GM19238 (cell line): Measurements from ENCODE around the gene SGK1.

Source experiments
- DNase-seq: peaks from one replicate; pipeline ENCODE4 v3.0.0; 2011; ENCODE audit warnings: low spot score; ENCODE audit not compliant: insufficient read length

Gene SGK1

DNA sequence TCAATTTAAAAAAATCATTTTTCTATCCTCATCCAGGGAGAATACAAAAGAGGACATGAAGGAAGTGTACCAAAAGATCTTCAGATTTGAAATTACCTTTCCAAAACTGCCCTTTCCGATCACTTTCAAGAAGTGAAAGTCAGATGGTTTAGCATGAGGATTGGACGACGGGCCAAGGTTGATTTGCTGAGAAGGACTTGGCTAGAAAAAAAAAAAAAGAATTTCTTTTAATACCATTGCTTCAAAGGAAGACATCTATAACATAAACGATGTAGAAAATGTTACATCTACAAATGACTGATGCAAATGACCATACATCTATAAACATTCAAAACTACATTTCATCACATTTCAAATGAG lies 144.6 kb downstream of the SGK1 start:
- no peak for DNase-seq

GRCh38 chr6:134172706-134173365 lies 145.1 kb downstream of the SGK1 start:
- DNase-seq: no peak

DNA sequence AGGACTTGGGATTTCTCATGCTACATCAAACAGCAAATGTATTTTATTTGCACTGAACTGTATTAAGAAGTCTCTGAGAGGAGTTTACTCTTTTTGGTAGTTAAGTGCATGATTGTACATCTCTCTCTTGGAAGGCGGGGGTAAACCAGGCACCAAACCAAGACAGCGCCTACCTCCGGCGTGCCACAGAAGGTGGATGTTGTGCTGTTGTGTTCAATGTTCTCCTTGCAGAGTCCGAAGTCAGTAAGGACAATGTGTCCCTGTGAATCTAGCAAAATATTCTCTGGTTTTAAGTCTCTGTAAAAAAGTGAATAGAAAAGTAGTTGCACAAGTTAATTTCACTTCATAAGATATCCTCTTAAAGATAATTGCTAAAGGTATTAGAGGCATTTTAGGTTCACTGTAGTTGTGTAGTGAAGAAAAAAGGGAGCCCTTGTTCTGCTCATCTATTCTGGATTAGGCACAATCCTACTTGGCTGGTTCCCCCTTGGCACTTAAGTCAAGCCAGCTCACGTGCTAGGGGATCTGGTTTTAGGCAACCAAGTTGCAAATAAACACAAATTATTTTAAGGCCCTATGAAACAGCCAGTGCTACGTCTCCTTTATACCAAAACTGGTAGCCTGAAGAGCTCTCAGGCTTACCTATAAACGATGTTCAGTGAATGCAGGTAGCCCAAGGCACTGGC lies 145.7 kb downstream of the SGK1 start:
- no peak for DNase-seq

DNA sequence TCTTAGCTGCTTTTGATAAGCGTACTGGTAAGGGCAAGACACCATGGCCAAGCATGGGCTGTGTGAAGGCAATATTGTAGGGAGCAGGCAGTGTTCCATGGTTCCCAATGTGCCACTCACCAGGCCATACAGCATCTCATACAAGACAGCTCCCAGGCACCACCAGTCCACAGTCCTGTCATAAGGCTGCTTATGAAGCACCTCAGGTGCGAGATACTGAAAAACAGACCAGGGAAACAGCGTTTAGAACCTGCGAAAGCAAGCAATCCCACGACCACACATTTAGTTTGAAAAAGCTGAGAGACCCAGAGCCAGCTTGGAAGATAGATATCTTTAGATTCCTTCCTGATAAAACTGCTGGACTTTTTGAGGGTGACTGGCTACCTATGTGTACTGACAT lies 146.4 kb downstream of the SGK1 start:
- no peak for DNase-seq

- DNase-seq: no peak
Measured at GRCh38 chr6:134170844-134171243, 147.1 kb downstream of the SGK1 start.

- DNase-seq: no peak
Measured at GRCh38 chr6:134169871-134170486, 147.9 kb downstream of the SGK1 start.

DNA sequence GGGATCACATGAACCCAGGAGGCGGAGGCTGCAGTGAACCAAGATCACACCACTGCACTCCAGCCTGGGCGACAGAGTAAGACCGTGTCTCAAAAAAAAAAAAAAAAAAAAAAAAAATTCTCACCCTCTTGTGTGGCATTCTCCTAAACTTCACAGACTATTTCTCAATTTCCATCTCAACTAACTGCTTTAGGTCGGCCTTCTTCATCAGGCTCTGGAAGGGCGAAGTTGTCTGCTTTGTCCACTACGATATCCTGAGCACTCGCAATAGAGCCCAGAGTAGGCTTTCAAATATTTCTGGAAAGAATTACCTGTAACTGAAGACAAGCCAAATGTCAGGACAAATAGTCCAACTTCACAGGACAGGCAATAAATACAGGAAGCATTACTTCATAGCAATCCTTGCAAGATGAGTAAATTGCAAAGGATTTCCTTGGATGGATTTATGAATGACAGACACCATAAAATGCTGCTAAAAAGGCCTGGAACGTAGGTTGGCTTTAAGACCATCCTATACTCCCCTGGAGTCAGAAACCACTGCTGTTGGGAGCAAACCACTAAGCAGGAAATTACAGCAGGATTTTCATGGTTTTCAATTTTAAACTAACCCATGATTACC lies 149.2 kb downstream of the SGK1 start:
- no peak for DNase-seq

GRCh38 chr6:134166511-134167261 lies 151.2 kb downstream of the SGK1 start:
- no peak for DNase-seq

GRCh38 chr6:134165561-134166201 lies 152.2 kb downstream of the SGK1 start:
- DNase-seq: no peak

- no peak for DNase-seq
Measured at GRCh38 chr6:134164300-134164699, 153.6 kb downstream of the SGK1 start.

DNA sequence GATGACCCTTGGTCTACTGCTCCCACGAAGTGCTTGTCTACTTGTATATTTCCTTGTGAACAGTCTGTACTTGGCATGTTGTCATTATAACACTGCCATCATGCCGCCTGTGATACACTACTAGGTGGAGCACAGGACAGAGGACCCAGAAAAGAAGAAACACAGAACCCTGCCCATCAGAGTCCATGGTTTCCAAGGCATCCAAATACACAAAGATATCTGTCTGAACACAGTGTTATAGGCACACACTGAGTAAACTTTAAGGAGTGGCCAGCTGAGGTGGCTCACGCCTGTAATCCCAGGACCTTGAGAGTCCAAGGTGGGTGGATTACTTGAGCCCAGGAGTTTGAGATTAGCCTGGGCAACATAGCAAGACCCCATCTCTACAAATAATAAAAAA lies 155.0 kb downstream of the SGK1 start:
- no peak for DNase-seq

GRCh38 chr6:134161041-134161440 lies 156.9 kb downstream of the SGK1 start:
- no peak for DNase-seq

DNA sequence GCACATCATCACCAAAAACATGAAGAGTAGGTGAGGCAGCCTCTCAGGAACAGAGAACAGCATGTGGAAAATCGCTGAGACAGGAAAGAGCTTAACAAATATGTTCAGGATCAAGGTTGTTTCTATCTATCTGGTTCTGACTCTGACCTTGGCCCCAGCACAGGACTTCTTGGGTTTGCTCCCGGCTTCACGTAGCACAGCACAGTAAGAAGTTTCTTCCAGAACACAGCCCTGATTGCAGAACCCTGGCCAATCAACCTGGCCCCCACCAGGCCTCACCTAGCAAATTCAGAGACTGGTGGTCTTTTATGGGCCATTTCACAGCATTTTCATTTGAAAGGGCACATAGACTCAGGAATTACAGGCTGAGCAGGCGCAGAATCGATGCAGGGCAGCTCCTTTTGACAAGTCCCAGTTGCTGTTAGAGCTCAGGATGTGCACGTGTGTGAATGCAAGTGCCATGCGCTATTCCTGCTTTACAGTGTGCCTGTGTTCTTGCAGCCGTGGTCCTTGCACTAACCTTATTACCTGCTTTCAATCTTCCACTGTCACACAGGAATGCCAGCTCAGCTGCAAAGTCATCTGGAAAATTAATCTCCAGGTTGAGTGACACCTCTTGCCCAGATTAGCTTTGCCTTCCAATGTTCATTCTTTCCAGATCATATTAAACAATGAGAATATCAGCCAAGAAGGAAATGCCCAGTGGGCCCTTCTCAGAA lies 165.0 kb downstream of the SGK1 start:
- DNase-seq: no peak

DNA sequence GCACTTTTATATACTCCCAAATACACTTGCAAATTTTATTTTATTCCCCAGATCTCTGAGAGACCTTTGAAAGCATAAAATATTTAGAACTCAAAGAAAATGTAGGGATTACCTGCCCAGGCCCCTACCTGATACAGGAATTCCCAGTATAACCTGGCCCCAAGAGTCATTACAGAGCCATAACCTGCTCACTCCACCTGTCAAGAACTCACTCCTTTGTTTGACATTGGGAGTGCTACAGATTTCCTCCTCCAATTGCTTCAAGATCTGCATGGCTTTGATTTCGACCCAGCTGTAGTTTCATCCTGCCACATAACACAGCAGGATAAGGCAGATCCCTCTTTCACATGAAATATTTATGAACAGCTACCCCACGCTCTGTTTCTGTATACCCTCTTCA lies 169.3 kb downstream of the SGK1 start:
- no peak for DNase-seq

DNA sequence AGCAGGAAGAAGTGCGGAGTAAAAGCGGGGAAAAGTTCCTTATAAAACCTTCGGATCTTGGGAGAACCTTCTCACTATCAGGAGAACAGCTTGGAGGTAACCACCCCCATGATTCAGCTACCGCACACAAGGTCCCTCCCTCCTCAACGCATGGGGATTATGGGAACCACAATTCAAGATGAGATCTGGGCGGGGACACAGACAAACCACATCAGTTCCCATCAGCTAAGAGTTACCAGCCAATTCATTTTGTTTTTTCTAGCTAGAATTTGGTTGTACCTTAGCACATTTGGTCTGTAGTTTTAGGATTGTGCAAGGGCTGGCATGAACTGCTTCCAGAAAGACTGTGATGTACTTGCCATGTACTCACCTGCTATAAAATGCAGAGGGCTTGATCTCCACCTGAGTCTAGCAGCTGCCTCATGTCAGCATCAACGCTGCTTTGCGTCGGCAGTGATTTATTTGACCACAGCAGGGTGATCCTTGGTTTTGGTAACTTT lies 170.8 kb downstream of the SGK1 start:
- no peak for DNase-seq

DNA sequence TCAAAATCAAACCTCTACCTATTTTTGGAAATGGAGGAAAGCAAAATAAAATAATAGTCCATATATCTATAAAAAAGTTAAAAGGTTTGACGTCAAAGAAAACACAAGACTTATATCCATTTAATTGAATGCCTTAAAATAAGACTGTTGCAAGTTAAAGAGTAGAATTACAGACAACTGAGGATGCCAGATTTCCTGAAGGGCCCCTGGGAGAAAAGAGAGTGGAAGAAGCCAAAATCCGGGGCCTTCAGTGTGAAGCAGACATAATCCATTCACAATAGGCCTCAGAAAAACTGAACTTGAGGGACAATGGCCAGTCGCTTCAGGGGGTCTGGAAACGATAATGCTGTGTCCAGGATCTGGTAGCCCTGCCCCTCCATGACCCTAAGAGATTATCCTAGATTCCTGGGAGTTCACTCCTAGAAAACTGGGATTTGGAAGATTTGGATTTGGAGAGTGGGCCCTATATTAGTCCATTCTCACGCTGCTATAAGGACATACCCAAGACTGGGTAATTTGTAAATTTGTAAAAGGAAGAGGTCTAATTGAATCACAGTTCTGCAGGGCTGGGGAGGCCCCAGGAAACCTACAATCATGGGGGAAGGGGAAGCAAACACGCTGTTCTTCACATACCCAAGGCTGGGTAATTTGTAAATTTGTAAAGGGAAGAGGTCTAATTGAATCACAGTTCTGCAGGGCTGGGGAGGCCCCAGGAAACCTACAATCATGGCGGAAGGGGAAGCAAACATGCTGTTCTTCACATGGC lies 171.5 kb downstream of the SGK1 start:
- no peak for DNase-seq

DNA sequence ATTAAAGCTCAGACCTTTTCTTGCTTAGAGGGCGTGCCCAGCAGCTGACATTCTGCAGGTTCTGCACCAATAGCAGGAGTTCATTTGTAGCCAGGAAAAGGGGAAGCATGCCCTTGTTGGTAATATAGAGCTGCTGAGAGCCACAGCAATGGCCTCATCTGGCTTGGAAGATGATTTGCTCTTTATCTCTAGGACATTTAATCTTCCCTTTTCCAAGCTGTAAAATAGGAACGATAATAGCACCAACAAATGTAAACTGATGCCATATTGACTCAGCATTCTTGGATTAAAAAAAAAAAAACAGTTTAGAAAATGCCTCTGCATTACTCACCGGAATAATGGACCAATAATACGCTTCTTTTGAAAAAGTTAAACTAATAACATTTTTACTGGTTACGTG lies 172.1 kb downstream of the SGK1 start:
- no peak for DNase-seq

GRCh38 chr6:134138226-134138975 lies 179.5 kb downstream of the SGK1 start:
- DNase-seq: no peak

GRCh38 chr6:134134654-134135053 lies 183.3 kb downstream of the SGK1 start:
- DNase-seq: no peak
